Natural killer cell (primary cell): ENCODE measurements around the gene LRRN4. TPM values are rescaled to one million over a fixed set of nuclear protein-coding genes. Genes with fewer than 3 reads are reported as not detected.

Experiments used
- ATAC-seq, 3 donors: fragments of 150-1000 bp in 2 of 3; fragments of 200-7000 bp in 1 of 3; cut with Tn5 transposase; 1 replicate in 1 of 3; 2 replicates in 2 of 3; pipeline ENCODE4 v1.10.0; 2021; ENCODE audit warnings: mild to moderate bottlenecking in 2 of 3, moderate library complexity in 2 of 3
- DNase-seq, 2 donors: peaks; one replicate each; pipeline versions ENCODE4 v3.0.0 to v3.0.0-alpha.2; 2013 to 2021; ENCODE audit warnings: mixed read lengths in 1 of 2
- H3K27ac ChIP-seq: one replicate; pipeline ENCODE4 v1.5.1; 2013; ENCODE audit warnings: mild to moderate bottlenecking, low read length
- H3K27me3 ChIP-seq: one replicate; pipeline ENCODE4 v1.6.1; 2013; ENCODE audit warnings: low read length; ENCODE audit not compliant: control insufficient read depth, insufficient read depth
- H3K36me3 ChIP-seq: one replicate; pipeline ENCODE4 v1.6.1; 2013; ENCODE audit warnings: low read length; ENCODE audit not compliant: control insufficient read depth, insufficient read depth
- H3K4me1 ChIP-seq: one replicate; pipeline ENCODE4 v1.6.1; 2013; ENCODE audit warnings: low read length; ENCODE audit not compliant: control insufficient read depth, insufficient read depth
- H3K4me3 ChIP-seq: one replicate; pipeline ENCODE4 v1.5.1; 2013; ENCODE audit warnings: low read length
- H3K9me3 ChIP-seq: one replicate; pipeline ENCODE4 v1.6.1; 2013; ENCODE audit warnings: low read length; ENCODE audit not compliant: control insufficient read depth, insufficient read depth
- H3K27ac Mint-ChIP-seq, 2 donors: one replicate each; pipeline ENCODE4 v1.8.0; 2022; ENCODE audit warnings: mild to moderate bottlenecking in 2 of 2, mixed read lengths in 2 of 2, moderate library complexity in 1 of 2
- H3K27me3 Mint-ChIP-seq, 2 donors: one replicate each; pipeline ENCODE4 v1.8.0; 2022; ENCODE audit warnings: low read depth in 2 of 2, mixed read lengths in 2 of 2
- H3K36me3 Mint-ChIP-seq: one replicate; pipeline ENCODE4 v1.8.0; 2022; ENCODE audit warnings: mixed read lengths
- H3K4me1 Mint-ChIP-seq, 2 donors: one replicate each; pipeline ENCODE4 v1.8.0; 2022; ENCODE audit warnings: mixed read lengths in 2 of 2
- H3K4me3 Mint-ChIP-seq: one replicate; pipeline ENCODE4 v1.8.0; 2022; ENCODE audit warnings: mild to moderate bottlenecking, moderate library complexity, mixed read lengths
- H3K9me3 Mint-ChIP-seq, 2 donors: one replicate each; pipeline ENCODE4 v1.8.0; 2022; ENCODE audit warnings: mixed read lengths in 2 of 2
- WGBS: methylation state at CpG from one replicate; pipeline ENCODE4 v1.1.7; 2013; ENCODE audit warnings: missing lambda C conversion rate; ENCODE audit not compliant: insufficient coverage; 5-methylcytosine and 5-hydroxymethylcytosine counted together
- intact Hi-C: fragments of 100-400 bp; cut with micrococcal nuclease; formaldehyde crosslinking; loops from one replicate; pipeline ENCODE4 v1.14.2; 2022
- total RNA-seq, 4 donors: library from RNA; stranded (reverse); fragments of 120-200 nt in 1 of 4; gene quantifications; one replicate each; pipeline versions ENCODE4 v1.2.3 to v1.2.4, GENCODE V29; 2013 to 2022
- TF ChIP-seq, protein P1 (sequence below): fragments of 200-600 bp; IDR thresholded peaks from one replicate; pipeline ENCODE4 v1.8.0; 2022; ENCODE audit warnings: antibody characterized with exemption

LRRN4 gene
- total RNA-seq, 3 donors from 2014 or later (not counting 1 experiment from before 2014, with no cell fraction given): not detected

GRCh38 chr20:6074784-6075183 lies 20.9 kb upstream of the LRRN4 start:
- Histone ChIP-seq H3K27me3 (no peaks in the 10 kb centered on the region), H3K27ac (no peak overlapping the region), H3K4me1 (no peaks in the 10 kb centered on the region), H3K36me3 (no peaks in the 10 kb centered on the region), H3K4me3 (no peak overlapping the region), H3K9me3 (no peaks in the 10 kb centered on the region)
- no peak overlapping the region for H3K27ac Mint-ChIP-seq
- ATAC-seq (no peak), DNase-seq (no peak)
- H3K9me3 Mint-ChIP-seq: no peaks in the 10 kb centered on the region
- 50% methylated on average over 1 of the region's 2 CpGs for WGBS
- TF ChIP-seq, protein P1, sequence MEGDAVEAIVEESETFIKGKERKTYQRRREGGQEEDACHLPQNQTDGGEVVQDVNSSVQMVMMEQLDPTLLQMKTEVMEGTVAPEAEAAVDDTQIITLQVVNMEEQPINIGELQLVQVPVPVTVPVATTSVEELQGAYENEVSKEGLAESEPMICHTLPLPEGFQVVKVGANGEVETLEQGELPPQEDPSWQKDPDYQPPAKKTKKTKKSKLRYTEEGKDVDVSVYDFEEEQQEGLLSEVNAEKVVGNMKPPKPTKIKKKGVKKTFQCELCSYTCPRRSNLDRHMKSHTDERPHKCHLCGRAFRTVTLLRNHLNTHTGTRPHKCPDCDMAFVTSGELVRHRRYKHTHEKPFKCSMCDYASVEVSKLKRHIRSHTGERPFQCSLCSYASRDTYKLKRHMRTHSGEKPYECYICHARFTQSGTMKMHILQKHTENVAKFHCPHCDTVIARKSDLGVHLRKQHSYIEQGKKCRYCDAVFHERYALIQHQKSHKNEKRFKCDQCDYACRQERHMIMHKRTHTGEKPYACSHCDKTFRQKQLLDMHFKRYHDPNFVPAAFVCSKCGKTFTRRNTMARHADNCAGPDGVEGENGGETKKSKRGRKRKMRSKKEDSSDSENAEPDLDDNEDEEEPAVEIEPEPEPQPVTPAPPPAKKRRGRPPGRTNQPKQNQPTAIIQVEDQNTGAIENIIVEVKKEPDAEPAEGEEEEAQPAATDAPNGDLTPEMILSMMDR: no peak
- intact Hi-C loops: loop anchor here (5.0 kb wide), 1 partner anchor 287 kb away; no protein-coding TSS in a partner anchor
- peaks cover 5 to 6% of the 10 kb centered on the region in 2 donors for H3K4me1 Mint-ChIP-seq
- H3K36me3 Mint-ChIP-seq: no peaks in the 10 kb centered on the region
- H3K27me3 Mint-ChIP-seq: peaks cover 0 to 3% of the 10 kb centered on the region in 2 donors
- no peak overlapping the region for H3K4me3 Mint-ChIP-seq

DNA sequence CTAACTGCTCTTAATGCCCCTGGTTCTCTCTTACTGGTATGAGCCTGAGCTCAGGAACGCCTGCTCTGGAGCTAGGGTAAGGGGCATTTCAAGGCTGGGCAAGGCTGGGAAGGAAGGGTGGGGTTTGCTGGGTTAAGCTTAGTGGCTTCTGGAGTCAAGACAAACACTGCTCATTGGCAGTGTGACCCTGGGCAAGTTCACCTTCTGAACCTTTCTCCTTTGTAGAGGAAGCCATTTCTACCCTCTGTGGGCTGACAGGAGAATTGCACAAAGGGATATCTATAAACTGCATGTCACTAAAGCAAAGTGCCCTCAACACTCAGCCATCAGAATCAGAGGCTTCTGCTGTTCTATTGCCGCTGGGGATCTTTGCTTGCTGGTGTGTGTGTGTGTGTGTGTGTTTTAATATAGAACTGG lies 20.3 kb upstream of the LRRN4 start:
- Mint-ChIP-seq H3K4me3 (no peak overlapping the region), H3K27me3 (no peaks in the 10 kb centered on the region), H3K9me3 (no peaks in the 10 kb centered on the region), H3K36me3 (no peaks in the 10 kb centered on the region), H3K27ac (no peak overlapping the region), H3K4me1 (peaks cover 5 to 6% of the 10 kb centered on the region in 2 donors)
- no peak overlapping the region for H3K4me3 ChIP-seq
- H3K9me3 ChIP-seq: no peaks in the 10 kb centered on the region
- ATAC-seq: peak in 1 of 3 donors; percentile 48
- 79% methylated on average over 2 of the region's 2 CpGs for WGBS
- DNase-seq: peak in 1 of 2 donors; percentile 32
- H3K36me3 ChIP-seq: no peaks in the 10 kb centered on the region
- intact Hi-C loops: no loop called here
- TF ChIP-seq, protein P1: no peak
- H3K4me1 ChIP-seq: no peaks in the 10 kb centered on the region
- no peak overlapping the region for H3K27ac ChIP-seq
- no peaks in the 10 kb centered on the region for H3K27me3 ChIP-seq

DNA sequence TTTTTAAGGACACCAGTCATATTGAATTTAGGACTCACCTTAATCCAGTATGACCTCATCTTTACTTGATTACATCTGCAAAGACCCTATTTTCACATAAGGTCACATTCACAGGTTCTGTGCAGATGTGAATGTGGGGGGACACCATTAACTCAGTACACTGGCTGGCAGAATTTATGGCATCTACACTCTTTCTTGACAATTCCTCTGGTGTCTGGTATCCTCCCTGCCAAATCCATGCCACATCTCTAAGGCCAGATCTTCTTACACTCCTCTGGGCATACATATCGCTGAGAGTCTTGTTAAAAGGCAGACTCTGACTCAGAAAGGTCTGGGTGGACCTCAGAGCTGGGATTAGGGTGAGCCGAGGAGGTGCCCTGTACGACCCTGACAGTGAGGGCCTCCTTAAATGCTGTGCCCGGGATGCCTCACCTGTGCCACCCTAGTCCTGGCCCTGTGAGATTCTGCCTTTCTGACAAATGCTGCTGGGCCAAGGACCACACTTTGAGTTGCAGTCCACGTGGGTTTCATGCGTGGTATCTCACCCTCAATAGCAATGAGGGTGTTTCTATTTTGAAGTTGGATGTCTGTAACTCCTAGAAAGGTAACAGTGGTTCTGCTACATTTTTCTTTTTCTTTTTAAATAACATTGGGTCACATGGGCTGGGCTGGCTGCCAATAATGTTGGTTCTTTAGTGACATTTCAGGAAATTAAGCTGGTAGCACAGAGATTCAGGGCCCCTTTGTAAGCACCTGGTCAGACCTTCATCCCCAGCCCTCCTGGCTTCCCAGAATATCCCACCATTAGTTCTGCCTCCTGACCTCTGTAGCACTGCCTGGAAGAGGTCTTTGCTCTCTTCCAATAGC lies 17.2 kb upstream of the LRRN4 start:
- no peaks in the 10 kb centered on the region for H3K9me3 ChIP-seq
- H3K36me3 Mint-ChIP-seq: no peaks in the 10 kb centered on the region
- no peak overlapping the region for H3K27ac ChIP-seq
- no peak for ATAC-seq
- no peak overlapping the region for H3K4me3 ChIP-seq
- 71% methylated on average over 6 of the region's 6 CpGs for WGBS
- H3K4me1 Mint-ChIP-seq: peaks cover 5 to 6% of the 10 kb centered on the region in 2 donors
- H3K4me3 Mint-ChIP-seq: no peak overlapping the region
- H3K27ac Mint-ChIP-seq: no peak overlapping the region
- H3K36me3 ChIP-seq: no peaks in the 10 kb centered on the region
- no peaks in the 10 kb centered on the region for H3K9me3 Mint-ChIP-seq
- no peak for DNase-seq
- intact Hi-C loops: no loop called here
- no peaks in the 10 kb centered on the region for H3K4me1 ChIP-seq
- H3K27me3 ChIP-seq: no peaks in the 10 kb centered on the region
- H3K27me3 Mint-ChIP-seq: peaks cover 2 to 11% of the 10 kb centered on the region in 2 donors
- TF ChIP-seq, protein P1: no peak
